ENCODE measurements around the gene CNOT9.

CNOT9 gene

GRCh38 chr2:218578272-218578877 lies 9.7 kb downstream of the CNOT9 start:
- DNase-seq, result no peak

GRCh38 chr2:218582076-218582475 lies 13.4 kb downstream of the CNOT9 start:
- DNase-seq, result no peak

GRCh38 chr2:218583983-218584850 lies 15.6 kb downstream of the CNOT9 start:
- DNase-seq, result no peak

- no peak for DNase-seq
These were observed 16.9 kb downstream of the CNOT9 start for GRCh38 chr2:218585541-218585940.

GRCh38 chr2:218605432-218605831 lies 36.8 kb downstream of the CNOT9 start:
- DNase-seq, result no peak

- no peak for DNase-seq
These were observed 38.9 kb downstream of the CNOT9 start, which contains the start of gene PLCD4 for GRCh38 chr2:218607436-218608115. Gene PLCD4, plus strand, starts transcription at chr2:218607899. Its CDS starts 7,841 bp downstream, at chr2:218615740.

- DNase-seq, result no peak
These were observed 47.3 kb downstream of the CNOT9 start for GRCh38 chr2:218615868-218616315.

- no peak for DNase-seq
These were observed 49.6 kb downstream of the CNOT9 start for GRCh38 chr2:218618102-218618860.

- DNase-seq, result no peak
These were observed 52.4 kb downstream of the CNOT9 start for GRCh38 chr2:218621007-218621406.

GRCh38 chr2:218622606-218623365 lies 54.1 kb downstream of the CNOT9 start:
- no peak for DNase-seq

- no peak for DNase-seq
These were observed 54.7 kb downstream of the CNOT9 start for GRCh38 chr2:218623366-218623705.

GRCh38 chr2:218626369-218626768 lies 57.7 kb downstream of the CNOT9 start:
- DNase-seq, result no peak

- DNase-seq, result no peak
These were observed 59.3 kb downstream of the CNOT9 start for GRCh38 chr2:218627939-218628338.

- no peak for DNase-seq
These were observed 63.2 kb downstream of the CNOT9 start for GRCh38 chr2:218631837-218632236.

- no peak for DNase-seq
These were observed 67.1 kb downstream of the CNOT9 start for GRCh38 chr2:218635719-218636118.

GRCh38 chr2:218638372-218638771 lies 69.7 kb downstream of the CNOT9 start:
- DNase-seq, result no peak

GRCh38 chr2:218642121-218642656 lies 73.5 kb downstream of the CNOT9 start:
- no peak for DNase-seq

- DNase-seq, result no peak
These were observed 74.1 kb downstream of the CNOT9 start for GRCh38 chr2:218642786-218643185.

GRCh38 chr2:218643751-218644310 lies 75.2 kb downstream of the CNOT9 start:
- no peak for DNase-seq

- DNase-seq, result no peak
These were observed 76.1 kb downstream of the CNOT9 start for GRCh38 chr2:218644721-218645120.

GRCh38 chr2:218645126-218645525 lies 76.5 kb downstream of the CNOT9 start:
- no peak for DNase-seq

All from CD4-positive, alpha-beta T cell treated with Interleukin-6 for 4 hours (primary cell).